A549 (cell line): ENCODE results near the gene ARMC9. TPM values are rescaled to one million over a fixed set of nuclear protein-coding genes. Genes with fewer than 3 reads are reported as not detected.

ENCODE experiments used
- ATAC-seq, 2 experiments: fragments of 200-7000 bp in 1 of 2; fragments of >200 bp in 1 of 2; cut with Nextera tagmentation in 1 of 2; cut with Tn5 transposase in 1 of 2; 3 replicates each; pipeline versions ENCODE4 v1.8.0 to v1.9.1; 2018 to 2020; ENCODE audit warnings: mild to moderate bottlenecking in 1 of 2, moderate library complexity in 1 of 2
- CTCF ChIA-PET: fragments of 300-600 bp; sonication (Branson Sonifier 250); formaldehyde crosslinking; extraction: SDS; loops from one replicate; lab custom pipeline; 2021; ENCODE audit warnings: antibody characterized with exemption, inconsistent platforms; lab: Yijun Ruan, JAX
- POLR2A ChIA-PET: fragments of 350-600 bp; formaldehyde crosslinking; extraction: SDS; loops from one replicate; lab custom pipeline; 2021; ENCODE audit warnings: antibody characterized with exemption, inconsistent platforms; lab: Yijun Ruan, JAX
- DNase-seq, 2 experiments: peaks; one replicate each; pipeline versions ENCODE4 v3.0.0 to v3.0.0-alpha.2; 2011 to 2016; ENCODE audit warnings: low read depth in 1 of 2, low spot score in 1 of 2
- FAIRE-seq: peaks from 2 replicates; lab custom pipeline; 2011; peaks lifted over from hg19 to GRCh38; lab: Jason Lieb, UNC
- H3K27ac ChIP-seq, 2 experiments: fragments of >200 bp; sonication (Bioruptor Twin); formaldehyde crosslinking; 3 replicates each; pipeline ENCODE4 v1.5.1; 2016 to 2017
- H3K4me1 ChIP-seq: fragments of >200 bp; sonication (Bioruptor Twin); formaldehyde crosslinking; 3 replicates; pipeline ENCODE4 v1.6.1; 2016
- H3K4me2 ChIP-seq: fragments of >200 bp; sonication (Bioruptor Twin); formaldehyde crosslinking; 3 replicates; pipeline ENCODE4 v1.6.1; 2016
- H3K4me3 ChIP-seq: fragments of >200 bp; sonication (Bioruptor Twin); formaldehyde crosslinking; 3 replicates; pipeline ENCODE4 v1.5.1; 2016
- H3K9me3 ChIP-seq: fragments of >200 bp; sonication (Bioruptor Twin); formaldehyde crosslinking; 3 replicates; pipeline ENCODE4 v1.6.1; 2016
- ELK1 ChIP-seq: fragments of 150-350 bp; IDR thresholded peaks from 2 replicates; pipeline ENCODE4 v1.6.1; 2014; ENCODE audit warnings: low read depth, mild to moderate bottlenecking, low read length
- FOSL2 ChIP-seq, 2 experiments: fragments of 450-650 bp in 1 of 2; fragments of >200 bp in 1 of 2; sonication (Bioruptor Twin) in 1 of 2; formaldehyde crosslinking; IDR thresholded peaks; 2 replicates each; pipeline versions ENCODE4 v1.5.0 to v1.6.1; 2016 to 2020; ENCODE audit warnings: mild to moderate bottlenecking in 1 of 2, moderate library complexity in 1 of 2
- JUN ChIP-seq, 2 experiments: fragments of >200 bp; sonication (Bioruptor Twin); formaldehyde crosslinking; IDR thresholded peaks; 2 replicates in 1 of 2; 3 replicates in 1 of 2; pipeline ENCODE4 v1.6.1; 2016 to 2017
- MAFK ChIP-seq: fragments of 450-650 bp; IDR thresholded peaks from 2 replicates; pipeline ENCODE4 v1.6.1; 2014; ENCODE audit not compliant: partially characterized antibody
- PHF8 ChIP-seq: fragments of 200-600 bp; sonication (generic); IDR thresholded peaks from 2 replicates; pipeline ENCODE4 v1.6.1; 2016; ENCODE audit warnings: low read depth, mild to moderate bottlenecking, antibody characterized with exemption, moderate library complexity, borderline replicate concordance
- POLR2A ChIP-seq: IDR thresholded peaks from 2 replicates; pipeline ENCODE4 v1.6.1; 2012; ENCODE audit warnings: mild to moderate bottlenecking, low read length
- USF2 ChIP-seq: fragments of 450-650 bp; IDR thresholded peaks from 2 replicates; pipeline ENCODE4 v1.6.1; 2014; ENCODE audit warnings: antibody characterized with exemption
- WGBS: methylation state at CpG from one replicate; pipeline ENCODE4 v1.1.6; 2017; ENCODE audit errors: missing lambda C conversion rate; 5-methylcytosine and 5-hydroxymethylcytosine counted together
- polyA minus RNA-seq: library from RNA; depleted of rRNA, polyadenylated mRNA; stranded (reverse); fragments of >200 nt; gene quantifications from 2 replicates; pipeline ENCODE4 v1.2.3, GENCODE V29; 2011; rRNA and poly(A)+ RNA removed
- polyA plus RNA-seq, 4 experiments: library from polyadenylated mRNA; depleted of rRNA in 3 of 4; stranded (reverse); fragments of >200 nt; fragmentation: RNase III in 1 of 4; extraction: RNeasy Plus Mini Kit Qiagen cat#74134 plus additional on column Dnase treatment in 1 of 4; gene quantifications; 2 replicates in 3 of 4; 3 replicates in 1 of 4; pipeline ENCODE4 v1.2.3, GENCODE V29; 2011 to 2017
- TF ChIP-seq, protein P1 (sequence below): IDR thresholded peaks from 2 replicates; pipeline ENCODE4 v1.6.1; 2012
- TF ChIP-seq, protein P2 (sequence below): fragments of >200 bp; sonication (Bioruptor Twin); formaldehyde crosslinking; IDR thresholded peaks from 3 replicates; pipeline ENCODE4 v1.6.1; 2016
- TF ChIP-seq, protein P3 (sequence below): IDR thresholded peaks from 2 replicates; pipeline ENCODE4 v1.6.1; 2012; ENCODE audit warnings: low read depth, borderline replicate concordance
- TF ChIP-seq, protein P4 (sequence below): fragments of 200-600 bp; sonication (generic); IDR thresholded peaks from 2 replicates; pipeline ENCODE4 v1.6.1; 2016; ENCODE audit warnings: antibody characterized with exemption, mild to moderate bottlenecking, moderate library complexity

ARMC9 gene, protein sequence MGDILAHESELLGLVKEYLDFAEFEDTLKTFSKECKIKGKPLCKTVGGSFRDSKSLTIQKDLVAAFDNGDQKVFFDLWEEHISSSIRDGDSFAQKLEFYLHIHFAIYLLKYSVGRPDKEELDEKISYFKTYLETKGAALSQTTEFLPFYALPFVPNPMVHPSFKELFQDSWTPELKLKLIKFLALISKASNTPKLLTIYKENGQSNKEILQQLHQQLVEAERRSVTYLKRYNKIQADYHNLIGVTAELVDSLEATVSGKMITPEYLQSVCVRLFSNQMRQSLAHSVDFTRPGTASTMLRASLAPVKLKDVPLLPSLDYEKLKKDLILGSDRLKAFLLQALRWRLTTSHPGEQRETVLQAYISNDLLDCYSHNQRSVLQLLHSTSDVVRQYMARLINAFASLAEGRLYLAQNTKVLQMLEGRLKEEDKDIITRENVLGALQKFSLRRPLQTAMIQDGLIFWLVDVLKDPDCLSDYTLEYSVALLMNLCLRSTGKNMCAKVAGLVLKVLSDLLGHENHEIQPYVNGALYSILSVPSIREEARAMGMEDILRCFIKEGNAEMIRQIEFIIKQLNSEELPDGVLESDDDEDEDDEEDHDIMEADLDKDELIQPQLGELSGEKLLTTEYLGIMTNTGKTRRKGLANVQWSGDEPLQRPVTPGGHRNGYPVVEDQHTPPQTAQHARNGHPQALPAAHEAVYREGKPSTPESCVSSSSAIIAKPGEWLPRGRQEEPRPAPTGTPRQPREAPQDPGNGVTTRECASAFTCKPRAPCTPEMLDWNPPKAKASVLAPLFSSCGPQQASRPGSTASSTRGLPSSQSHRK
- polyA plus RNA-seq (2011; rRNA removed): 13.1 and 14.1 TPM in 2 replicates
- 17.6 and 19.0 TPM in 2 replicates for polyA plus RNA-seq (2012; cell fraction: cytosol; rRNA removed)
- 21.5 and 24.3 TPM in 2 replicates for polyA plus RNA-seq (2012; cell fraction: nucleus; rRNA removed)
- 11.7 to 13.3 TPM (median 12.0 TPM) in 3 replicates for polyA plus RNA-seq (2017; fragmentation: RNase III; extraction: RNeasy Plus Mini Kit Qiagen cat#74134 plus additional on column Dnase treatment)
- 23.2 and 25.3 TPM in 2 replicates for polyA minus RNA-seq

- peak; percentile 94 to 98 for ATAC-seq
- peak within 1 kb of the TSS; percentile 94 for H3K4me2 ChIP-seq
- no peaks in the 10 kb centered on the region for H3K9me3 ChIP-seq
- H3K4me3 ChIP-seq: peak within 1 kb of the TSS; percentile 85
- ChIA-PET CTCF (interaction anchor here (0.7 to 1.6 kb wide), 5 partner anchors 25 to 214 kb away, joined by 3 to 6 read pairs (median 3); no protein-coding TSS in a partner anchor), POLR2A (interaction anchor here (1.7 kb wide), 1 partner anchor 14 kb away, joined by 3 read pairs; no protein-coding TSS in a partner anchor)
- FAIRE-seq: no peak
- H3K27ac ChIP-seq: peak within 1 kb of the TSS; percentile 87 to 92
- TF ChIP-seq POLR2A (peak; percentile 89), USF2 (peak; percentile 85), JUN (IDR thresholded peaks at IDR 0.05) (peak in 1 of 2 experiments; percentile 60; a peak in 1 of 5 replicates), PHF8 (peak; percentile 50), ELK1 (no peak), FOSL2 (IDR thresholded peaks at IDR 0.05) (no peak), FOSL2 (CRISPR knock-in tag; IDR thresholded peaks at IDR 0.05) (no peak)
- TF ChIP-seq, protein P1, sequence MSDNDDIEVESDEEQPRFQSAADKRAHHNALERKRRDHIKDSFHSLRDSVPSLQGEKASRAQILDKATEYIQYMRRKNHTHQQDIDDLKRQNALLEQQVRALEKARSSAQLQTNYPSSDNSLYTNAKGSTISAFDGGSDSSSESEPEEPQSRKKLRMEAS: peak; percentile 74
- TF ChIP-seq, protein P2, sequence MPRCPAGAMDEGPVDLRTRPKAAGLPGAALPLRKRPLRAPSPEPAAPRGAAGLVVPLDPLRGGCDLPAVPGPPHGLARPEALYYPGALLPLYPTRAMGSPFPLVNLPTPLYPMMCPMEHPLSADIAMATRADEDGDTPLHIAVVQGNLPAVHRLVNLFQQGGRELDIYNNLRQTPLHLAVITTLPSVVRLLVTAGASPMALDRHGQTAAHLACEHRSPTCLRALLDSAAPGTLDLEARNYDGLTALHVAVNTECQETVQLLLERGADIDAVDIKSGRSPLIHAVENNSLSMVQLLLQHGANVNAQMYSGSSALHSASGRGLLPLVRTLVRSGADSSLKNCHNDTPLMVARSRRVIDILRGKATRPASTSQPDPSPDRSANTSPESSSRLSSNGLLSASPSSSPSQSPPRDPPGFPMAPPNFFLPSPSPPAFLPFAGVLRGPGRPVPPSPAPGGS: peak; percentile 40; the same call in 1 of the 3 replicates
- TF ChIP-seq, protein P3, sequence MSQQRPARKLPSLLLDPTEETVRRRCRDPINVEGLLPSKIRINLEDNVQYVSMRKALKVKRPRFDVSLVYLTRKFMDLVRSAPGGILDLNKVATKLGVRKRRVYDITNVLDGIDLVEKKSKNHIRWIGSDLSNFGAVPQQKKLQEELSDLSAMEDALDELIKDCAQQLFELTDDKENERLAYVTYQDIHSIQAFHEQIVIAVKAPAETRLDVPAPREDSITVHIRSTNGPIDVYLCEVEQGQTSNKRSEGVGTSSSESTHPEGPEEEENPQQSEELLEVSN: peak; percentile 47
- H3K4me1 ChIP-seq: peaks cover 14% of the 10 kb centered on the region
- peak; percentile 69 to 71 for DNase-seq
- under 1% methylated on average over 27 of the region's 83 CpGs for WGBS
Observed at GRCh38 chr2:231198291-231199173, at the start of gene ARMC9. Gene ARMC9, plus strand, starts transcription at chr2:231198631. Its CDS starts 7,608 bp downstream, at chr2:231206239.

DNA sequence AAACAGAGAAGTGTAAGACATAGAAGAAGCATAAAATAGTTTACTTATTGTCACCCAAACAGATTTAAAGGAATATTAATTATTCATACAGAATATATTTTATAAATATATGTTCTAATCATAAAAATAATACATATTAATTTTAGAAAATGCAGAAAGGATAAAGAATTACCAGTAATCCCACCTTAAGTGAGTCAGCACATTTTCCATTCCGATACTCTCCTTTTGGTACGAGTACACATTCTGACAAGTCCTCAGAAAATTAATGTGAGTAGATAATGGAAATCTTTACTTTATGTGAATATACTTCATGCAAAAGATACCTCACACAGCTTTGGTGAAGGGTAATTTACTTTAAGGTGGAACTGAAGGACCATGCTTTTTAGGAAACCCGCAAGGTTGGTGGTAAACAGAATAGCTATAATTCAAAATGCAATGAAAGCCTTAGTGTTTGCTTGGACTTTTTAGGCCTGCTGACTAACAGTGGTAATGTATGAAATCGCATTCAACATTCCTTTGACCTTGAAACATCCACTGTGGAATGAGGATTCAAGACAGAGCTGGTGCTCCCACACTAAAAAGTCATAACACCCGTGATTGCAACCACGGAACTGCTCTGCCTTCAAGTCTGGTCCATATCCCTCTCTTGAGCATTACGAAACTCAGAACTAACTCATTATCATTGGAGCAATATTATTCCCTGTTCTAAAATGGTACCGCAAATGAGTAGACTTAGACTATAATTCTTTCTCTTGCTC is 45.5 kb upstream of the ARMC9 start:
- Histone ChIP-seq H3K4me2 (no peak overlapping the region), H3K27ac (peak overlapping the region in 1 of 2 experiments; percentile 20; a peak in 1 of 6 replicates), H3K9me3 (no peaks in the 10 kb centered on the region), H3K4me3 (no peak overlapping the region), H3K4me1 (no peaks in the 10 kb centered on the region)
- WGBS: 83% methylated on average over 8 of the region's 8 CpGs
- no peak for DNase-seq
- FAIRE-seq: no peak
- ATAC-seq: no peak
- CTCF ChIA-PET: no interaction called here
- POLR2A ChIA-PET: no interaction called here
- TF ChIP-seq MAFK: peak; percentile 47
- TF ChIP-seq, protein P4, sequence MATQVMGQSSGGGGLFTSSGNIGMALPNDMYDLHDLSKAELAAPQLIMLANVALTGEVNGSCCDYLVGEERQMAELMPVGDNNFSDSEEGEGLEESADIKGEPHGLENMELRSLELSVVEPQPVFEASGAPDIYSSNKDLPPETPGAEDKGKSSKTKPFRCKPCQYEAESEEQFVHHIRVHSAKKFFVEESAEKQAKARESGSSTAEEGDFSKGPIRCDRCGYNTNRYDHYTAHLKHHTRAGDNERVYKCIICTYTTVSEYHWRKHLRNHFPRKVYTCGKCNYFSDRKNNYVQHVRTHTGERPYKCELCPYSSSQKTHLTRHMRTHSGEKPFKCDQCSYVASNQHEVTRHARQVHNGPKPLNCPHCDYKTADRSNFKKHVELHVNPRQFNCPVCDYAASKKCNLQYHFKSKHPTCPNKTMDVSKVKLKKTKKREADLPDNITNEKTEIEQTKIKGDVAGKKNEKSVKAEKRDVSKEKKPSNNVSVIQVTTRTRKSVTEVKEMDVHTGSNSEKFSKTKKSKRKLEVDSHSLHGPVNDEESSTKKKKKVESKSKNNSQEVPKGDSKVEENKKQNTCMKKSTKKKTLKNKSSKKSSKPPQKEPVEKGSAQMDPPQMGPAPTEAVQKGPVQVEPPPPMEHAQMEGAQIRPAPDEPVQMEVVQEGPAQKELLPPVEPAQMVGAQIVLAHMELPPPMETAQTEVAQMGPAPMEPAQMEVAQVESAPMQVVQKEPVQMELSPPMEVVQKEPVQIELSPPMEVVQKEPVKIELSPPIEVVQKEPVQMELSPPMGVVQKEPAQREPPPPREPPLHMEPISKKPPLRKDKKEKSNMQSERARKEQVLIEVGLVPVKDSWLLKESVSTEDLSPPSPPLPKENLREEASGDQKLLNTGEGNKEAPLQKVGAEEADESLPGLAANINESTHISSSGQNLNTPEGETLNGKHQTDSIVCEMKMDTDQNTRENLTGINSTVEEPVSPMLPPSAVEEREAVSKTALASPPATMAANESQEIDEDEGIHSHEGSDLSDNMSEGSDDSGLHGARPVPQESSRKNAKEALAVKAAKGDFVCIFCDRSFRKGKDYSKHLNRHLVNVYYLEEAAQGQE: no peak
